B cell (primary cell): ENCODE results near the gene NTSR2. TPM values are rescaled to one million over a fixed set of nuclear protein-coding genes. Genes with fewer than 3 reads are reported as not detected.

Experiments used
- ATAC-seq: fragments of 200-7000 bp; cut with Tn5 transposase; one replicate; pipeline ENCODE4 v1.10.0; 2021; ENCODE audit warnings: low read depth, mild to moderate bottlenecking, moderate number of reproducible peaks, moderate library complexity
- CTCF ChIA-PET: fragments of 350-600 bp; sonication (Branson Sonifier 250); formaldehyde crosslinking; loops from one replicate; lab custom pipeline; 2021; ENCODE audit warnings: antibody characterized with exemption, inconsistent platforms; lab: Charles Lee
- POLR2A ChIA-PET: fragments of 350-600 bp; sonication (Branson Sonifier 250); formaldehyde crosslinking; loops from one replicate; lab custom pipeline; 2021; ENCODE audit warnings: antibody characterized with exemption; lab: Charles Lee
- DNase-seq: peaks from one replicate; pipeline ENCODE4 v3.0.0; 2013
- H2AFZ ChIP-seq: 2 replicates; pipeline ENCODE4 v1.6.1; 2012; ENCODE audit warnings: mild to moderate bottlenecking, low read depth, low read length; ENCODE audit not compliant: insufficient read depth, poor library complexity, severe bottlenecking
- H3K27ac ChIP-seq, 2 donors: 1 replicate in 1 of 2; 2 replicates in 1 of 2; pipeline ENCODE4 v1.5.1; 2012 to 2013; ENCODE audit warnings: low read length in 2 of 2, mild to moderate bottlenecking in 2 of 2, moderate library complexity in 1 of 2
- H3K27me3 ChIP-seq, 4 experiments: fragments of 200-600 bp in 1 of 4; sonication (generic) in 1 of 4; replicated peaks in 1 of 4; 1 replicate in 2 of 4; 2 replicates in 2 of 4; pipeline versions ENCODE4 v1.6.1 to v1.7.0; 2013 to 2016; ENCODE audit warnings: low read length in 3 of 4, mild to moderate bottlenecking in 2 of 4, mixed read lengths in 1 of 4, moderate library complexity in 1 of 4; ENCODE audit not compliant: insufficient read depth in 4 of 4, control insufficient read depth in 3 of 4; ENCODE audit errors: control extremely low read depth in 1 of 4
- H3K36me3 ChIP-seq, 2 experiments: replicated peaks in 1 of 2; 1 replicate in 1 of 2; 2 replicates in 1 of 2; pipeline versions ENCODE4 v1.6.1 to v1.7.1; 2013; ENCODE audit warnings: low read length in 1 of 2; ENCODE audit not compliant: insufficient read depth in 2 of 2, control insufficient read depth in 1 of 2; ENCODE audit errors: control extremely low read depth in 1 of 2, extremely low read depth in 1 of 2
- H3K4me1 ChIP-seq, 2 donors: fragments of 200-600 bp in 1 of 2; sonication (generic) in 1 of 2; 1 replicate in 1 of 2; 2 replicates in 1 of 2; pipeline versions ENCODE4 v1.5.1 to v1.6.1; 2013 to 2017; ENCODE audit warnings: low read length in 2 of 2; ENCODE audit not compliant: control insufficient read depth in 2 of 2, insufficient read depth in 2 of 2
- H3K4me2 ChIP-seq: replicated peaks from 2 replicates; pipeline ENCODE3; 2012; ENCODE audit warnings: mild to moderate bottlenecking, low read depth, low read length; ENCODE audit not compliant: poor library complexity, severe bottlenecking
- H3K4me3 ChIP-seq, 5 experiments: fragments of 200-600 bp in 1 of 5; sonication (generic) in 1 of 5; 1 replicate in 3 of 5; 2 replicates in 2 of 5; pipeline versions ENCODE4 v1.5.1 to v1.7.0; 2011 to 2016; ENCODE audit warnings: low read length in 4 of 5, mild to moderate bottlenecking in 4 of 5, low read depth in 2 of 5, control low read depth in 1 of 5, moderate library complexity in 1 of 5; ENCODE audit not compliant: insufficient read depth in 1 of 5; ENCODE audit errors: control extremely low read depth in 1 of 5, extremely low read depth in 1 of 5
- H3K79me2 ChIP-seq: fragments of 200-600 bp; sonication (generic); one replicate; pipeline ENCODE4 v1.6.0; 2016; ENCODE audit warnings: low read length; ENCODE audit not compliant: control insufficient read depth, insufficient read depth
- H3K9ac ChIP-seq: fragments of 200-600 bp; sonication (generic); 2 replicates; pipeline ENCODE4 v1.6.1; 2017; ENCODE audit warnings: mild to moderate bottlenecking, low read length, moderate library complexity
- H3K9me3 ChIP-seq, 3 donors: one replicate each; pipeline versions ENCODE4 v1.6.1 to v1.7.1; 2013; ENCODE audit warnings: low read length in 2 of 3; ENCODE audit not compliant: control insufficient read depth in 2 of 3, insufficient read depth in 1 of 3; ENCODE audit errors: control extremely low read depth in 1 of 3
- H4K20me1 ChIP-seq: 2 replicates; pipeline ENCODE4 v1.6.0; 2012; ENCODE audit warnings: mild to moderate bottlenecking, low read length; ENCODE audit not compliant: insufficient read depth, control insufficient read depth, poor library complexity, severe bottlenecking
- H3K27ac Mint-ChIP-seq: one replicate; pipeline ENCODE4 v1.8.0; 2021; ENCODE audit warnings: mixed read lengths
- H3K27me3 Mint-ChIP-seq: one replicate; pipeline ENCODE4 v1.8.0; 2021; ENCODE audit warnings: mixed read lengths
- H3K4me1 Mint-ChIP-seq: one replicate; pipeline ENCODE4 v1.8.0; 2021; ENCODE audit warnings: mixed read lengths
- H3K4me3 Mint-ChIP-seq: one replicate; pipeline ENCODE4 v1.8.0; 2021; ENCODE audit warnings: mixed read lengths
- H3K9me3 Mint-ChIP-seq: one replicate; pipeline ENCODE4 v1.8.0; 2022; ENCODE audit warnings: mixed read lengths; ENCODE audit not compliant: insufficient read depth
- EZH2 ChIP-seq: IDR thresholded peaks from 2 replicates; pipeline ENCODE4 v1.6.1; 2012; ENCODE audit warnings: borderline replicate concordance, low read depth, mild to moderate bottlenecking, moderate library complexity, low read length; ENCODE audit not compliant: insufficient read depth, poor library complexity, severe bottlenecking
- WGBS: methylation state at CpG from one replicate; pipeline ENCODE4 v1.1.5; 2013; ENCODE audit warnings: missing lambda C conversion rate; ENCODE audit not compliant: insufficient coverage; 5-methylcytosine and 5-hydroxymethylcytosine counted together
- intact Hi-C: fragments of 100-400 bp; cut with micrococcal nuclease; formaldehyde crosslinking; loops from one replicate; pipeline ENCODE4 v1.10.0; 2022
- polyA plus RNA-seq: library from polyadenylated mRNA; depleted of rRNA; stranded (reverse); fragments of >200 nt; gene quantifications from 2 replicates; pipeline ENCODE4 v1.2.3, GENCODE V29; 2012
- total RNA-seq, 2 donors: library from RNA; stranded (reverse); fragments of 120-200 nt in 1 of 2; gene quantifications; 1 replicate in 1 of 2; 2 replicates in 1 of 2; pipeline versions ENCODE4 v1.2.3 to v1.2.4, GENCODE V29; 2013 to 2022
- TF ChIP-seq, protein P1 (sequence below): fragments of 200-600 bp; IDR thresholded peaks from one replicate; pipeline ENCODE4 v1.8.0; 2022; ENCODE audit warnings: antibody characterized with exemption, mild to moderate bottlenecking

NTSR2 gene
- total and polyA plus RNA-seq, 2 donors (not counting 1 experiment from before 2014, with no cell fraction given): not detected

DNA sequence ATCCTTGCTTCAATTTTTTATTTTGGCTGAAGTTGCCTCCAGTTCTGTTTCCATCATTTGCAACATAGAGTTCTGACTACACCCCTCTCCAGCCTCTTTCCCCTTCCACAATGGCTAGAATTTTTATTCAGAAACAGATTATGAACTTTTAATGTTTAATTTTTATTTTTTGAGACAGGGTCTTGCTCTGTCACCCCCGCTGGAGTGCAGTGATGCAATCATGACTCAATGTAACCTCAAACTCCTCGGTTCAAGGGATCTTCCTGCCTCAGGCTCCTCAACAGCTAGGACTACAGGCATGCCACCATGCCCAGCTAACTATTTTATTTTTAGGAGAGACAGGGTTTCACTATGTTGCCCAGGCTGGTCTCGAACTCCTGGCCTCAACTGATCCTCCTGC is 2.8 kb downstream of the NTSR2 start:
- Histone ChIP-seq H3K9me3 (peaks cover 0 to 15% (median 6%) of the 10 kb centered on the region in 3 donors), H4K20me1 (no peaks in the 10 kb centered on the region), H3K79me2 (no peaks in the 10 kb centered on the region), H3K27ac (no peak overlapping the region), H3K4me3 (no peak overlapping the region), H3K4me1 (peaks cover under 1 to 3% of the 10 kb centered on the region in 2 donors), H3K27me3 (peaks cover 0 to 21% (median 10%) of the 10 kb centered on the region in 4 experiments), H3K36me3 (no peaks in the 10 kb centered on the region), H3K9ac (no peak overlapping the region), H2AFZ (no peak overlapping the region), H3K4me2 (no peak overlapping the region)
- Mint-ChIP-seq H3K27me3 (peaks cover 51% of the 10 kb centered on the region), H3K4me1 (peaks cover 4% of the 10 kb centered on the region), H3K27ac (no peak overlapping the region), H3K4me3 (no peak overlapping the region), H3K9me3 (peaks cover 6% of the 10 kb centered on the region)
- ATAC-seq (no peak), DNase-seq (no peak)
- 89% methylated on average over 3 of the region's 3 CpGs for WGBS
- TF ChIP-seq, protein P1, sequence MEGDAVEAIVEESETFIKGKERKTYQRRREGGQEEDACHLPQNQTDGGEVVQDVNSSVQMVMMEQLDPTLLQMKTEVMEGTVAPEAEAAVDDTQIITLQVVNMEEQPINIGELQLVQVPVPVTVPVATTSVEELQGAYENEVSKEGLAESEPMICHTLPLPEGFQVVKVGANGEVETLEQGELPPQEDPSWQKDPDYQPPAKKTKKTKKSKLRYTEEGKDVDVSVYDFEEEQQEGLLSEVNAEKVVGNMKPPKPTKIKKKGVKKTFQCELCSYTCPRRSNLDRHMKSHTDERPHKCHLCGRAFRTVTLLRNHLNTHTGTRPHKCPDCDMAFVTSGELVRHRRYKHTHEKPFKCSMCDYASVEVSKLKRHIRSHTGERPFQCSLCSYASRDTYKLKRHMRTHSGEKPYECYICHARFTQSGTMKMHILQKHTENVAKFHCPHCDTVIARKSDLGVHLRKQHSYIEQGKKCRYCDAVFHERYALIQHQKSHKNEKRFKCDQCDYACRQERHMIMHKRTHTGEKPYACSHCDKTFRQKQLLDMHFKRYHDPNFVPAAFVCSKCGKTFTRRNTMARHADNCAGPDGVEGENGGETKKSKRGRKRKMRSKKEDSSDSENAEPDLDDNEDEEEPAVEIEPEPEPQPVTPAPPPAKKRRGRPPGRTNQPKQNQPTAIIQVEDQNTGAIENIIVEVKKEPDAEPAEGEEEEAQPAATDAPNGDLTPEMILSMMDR: no peak
- no peak for TF ChIP-seq EZH2
- ChIA-PET POLR2A (no interaction called here), CTCF (no interaction called here)
- intact Hi-C loops: no loop called here

DNA sequence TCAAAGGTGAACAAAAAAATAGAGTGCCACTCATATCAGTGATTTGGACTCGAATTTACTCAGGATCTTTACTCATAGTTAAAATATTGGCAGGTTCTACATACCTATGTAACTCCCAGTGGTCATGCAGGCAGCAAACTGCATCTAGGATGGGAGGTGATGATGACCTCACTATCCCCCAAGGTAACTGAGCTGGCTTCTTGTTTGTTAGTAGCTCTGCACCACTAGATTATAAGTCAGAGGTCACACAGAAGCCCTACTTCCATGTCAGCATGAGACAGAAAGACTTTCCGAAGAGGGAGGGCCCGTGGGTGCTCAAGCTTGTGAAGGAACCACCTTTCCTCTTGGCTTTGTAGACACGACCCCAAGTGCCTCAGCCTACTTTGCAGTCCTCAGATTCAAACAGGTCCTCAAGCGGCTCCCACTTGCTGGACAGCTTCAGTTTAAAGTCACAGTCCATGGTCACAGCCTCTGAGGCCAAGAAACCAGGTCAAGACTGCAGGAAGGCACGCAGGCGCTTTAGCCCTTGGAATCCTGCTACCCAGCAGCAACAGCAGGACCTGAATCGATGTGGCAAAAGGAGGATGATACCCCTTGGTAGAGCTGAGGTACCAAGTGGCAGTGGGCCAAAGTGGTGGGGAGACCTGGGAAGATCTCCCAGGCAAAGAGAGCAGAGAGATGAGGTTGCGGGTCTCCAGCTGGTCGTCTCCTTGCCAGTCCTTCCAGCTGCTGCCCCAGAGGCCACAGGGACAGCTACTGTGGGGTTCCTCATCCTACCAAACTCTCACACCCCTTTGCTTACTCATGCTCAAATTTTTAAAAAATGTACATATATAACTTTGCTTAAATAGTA is 4.3 kb downstream of the NTSR2 start:
- Histone ChIP-seq H2AFZ (no peak overlapping the region), H3K79me2 (no peaks in the 10 kb centered on the region), H3K4me1 (no peaks in the 10 kb centered on the region), H3K9me3 (peaks cover 0 to 21% (median 6%) of the 10 kb centered on the region in 3 donors), H4K20me1 (no peaks in the 10 kb centered on the region), H3K4me3 (no peak overlapping the region), H3K27me3 (peaks cover 0 to 27% (median 8%) of the 10 kb centered on the region in 4 experiments), H3K27ac (no peak overlapping the region), H3K4me2 (no peak overlapping the region), H3K9ac (no peak overlapping the region), H3K36me3 (no peaks in the 10 kb centered on the region)
- ChIA-PET CTCF (interaction anchor here (0.6 to 0.9 kb wide), 3 partner anchors 9 to 27 kb away, joined by 3 to 4 read pairs (median 3); no protein-coding TSS in a partner anchor), POLR2A (no interaction called here)
- ATAC-seq (no peak), DNase-seq (no peak)
- H3K4me1 Mint-ChIP-seq: peaks cover 4% of the 10 kb centered on the region
- no peak overlapping the region for H3K27ac Mint-ChIP-seq
- TF ChIP-seq, protein P1: no peak
- TF ChIP-seq EZH2: no peak
- peaks cover 56% of the 10 kb centered on the region for H3K27me3 Mint-ChIP-seq
- peaks cover 8% of the 10 kb centered on the region for H3K9me3 Mint-ChIP-seq
- intact Hi-C loops: no loop called here
- H3K4me3 Mint-ChIP-seq: no peak overlapping the region
- 95% methylated on average over 7 of the region's 10 CpGs for WGBS
